OCI-LY7 (cell line): ENCODE data around the gene NAV2. TPM values are rescaled to one million over a fixed set of nuclear protein-coding genes. Genes with fewer than 3 reads are reported as not detected.

Source experiments
- BruUV-seq: library from RNA; stranded (reverse); fragments of 400-500 nt; replicated peaks from 2 replicates; lab custom pipeline; 2021; lab: Mats Ljungman, UMichigan
- CTCF ChIA-PET: fragments of 300-600 bp; sonication (Branson Sonifier 250); formaldehyde crosslinking; loops from one replicate; lab custom pipeline; 2022; ENCODE audit warnings: antibody characterized with exemption; ENCODE audit not compliant: unreplicated experiment; lab: Charles Lee
- POLR2A ChIA-PET: fragments of 300-600 bp; sonication (Branson Sonifier 250); formaldehyde crosslinking; loops from one replicate; lab custom pipeline; 2022; ENCODE audit warnings: antibody characterized with exemption; lab: Charles Lee
- DNase-seq: peaks from one replicate; pipeline ENCODE4 v3.0.0-alpha.2; 2015; ENCODE audit warnings: low spot score
- H2AFZ ChIP-seq: fragments of 200-600 bp; sonication (generic), shearing (Covaris generic); 2 replicates; pipeline ENCODE4 v1.6.1; 2014; ENCODE audit warnings: mild to moderate bottlenecking, antibody characterized with exemption, low read length, moderate library complexity
- H3K27ac ChIP-seq: fragments of 200-600 bp; sonication (generic); 2 replicates; pipeline ENCODE4 v1.5.1; 2014; ENCODE audit warnings: mixed run types, low read depth, mild to moderate bottlenecking, moderate library complexity, low read length, inconsistent platforms; ENCODE audit not compliant: poor library complexity, severe bottlenecking
- H3K36me3 ChIP-seq: fragments of 200-600 bp; sonication (generic); 2 replicates; pipeline ENCODE4 v1.6.1; 2014; ENCODE audit warnings: mild to moderate bottlenecking, antibody characterized with exemption, low read length, moderate library complexity, mixed read lengths; ENCODE audit not compliant: insufficient read depth
- H3K4me1 ChIP-seq: fragments of 200-600 bp; sonication (generic); 2 replicates; pipeline ENCODE4 v1.5.1; 2014; ENCODE audit warnings: mild to moderate bottlenecking, low read length; ENCODE audit not compliant: insufficient read depth, poor library complexity, severe bottlenecking
- H3K4me2 ChIP-seq: fragments of 200-600 bp; sonication (generic); 2 replicates; pipeline ENCODE4 v1.6.1; 2014; ENCODE audit warnings: mild to moderate bottlenecking, low read length
- H3K4me3 ChIP-seq: fragments of 200-600 bp; sonication (generic); 2 replicates; pipeline ENCODE4 v1.5.1; 2014; ENCODE audit warnings: mild to moderate bottlenecking, low read depth, low read length; ENCODE audit not compliant: poor library complexity, severe bottlenecking
- H3K79me2 ChIP-seq: fragments of 200-600 bp; sonication (generic); 2 replicates; pipeline ENCODE4 v1.6.1; 2016; ENCODE audit warnings: low read depth, mild to moderate bottlenecking, low read length, moderate library complexity, mixed read lengths; ENCODE audit not compliant: insufficient read depth
- H3K9me2 ChIP-seq: fragments of 200-600 bp; sonication (generic); 2 replicates; pipeline ENCODE4 v1.6.1; 2016; ENCODE audit warnings: mild to moderate bottlenecking, low read length, mixed read lengths; ENCODE audit not compliant: insufficient read depth
- H3K9me3 ChIP-seq: fragments of 200-600 bp; sonication (generic); 2 replicates; pipeline ENCODE4 v1.6.1; 2014; ENCODE audit warnings: mild to moderate bottlenecking, mixed run types, low read length, mixed read lengths
- H4K20me1 ChIP-seq: fragments of 200-600 bp; sonication (generic); 2 replicates; pipeline ENCODE4 v1.6.1; 2014; ENCODE audit warnings: mild to moderate bottlenecking, antibody characterized with exemption, low read length, moderate library complexity, mixed read lengths; ENCODE audit not compliant: insufficient read depth
- EZH2phosphoT487 ChIP-seq: fragments of 200-600 bp; sonication (generic); IDR thresholded peaks from 2 replicates; pipeline ENCODE4 v1.6.1; 2018; ENCODE audit warnings: low read depth, borderline replicate concordance, mild to moderate bottlenecking, mixed run types, antibody characterized with exemption, low read length, moderate library complexity, mixed read lengths
- intact Hi-C: fragments of 100-400 bp; cut with micrococcal nuclease; formaldehyde crosslinking; loops from one replicate; pipeline ENCODE4 v1.10.0; 2022; ENCODE audit not compliant: unreplicated experiment
- total RNA-seq, 2 experiments: library from RNA; depleted of rRNA in 1 of 2; stranded (reverse); fragments of >200 nt in 1 of 2; shearing (Covaris generic) in 1 of 2; gene quantifications; 2 replicates each; pipeline ENCODE4 v1.2.3, GENCODE V29; 2014 to 2022
- TF ChIP-seq, protein P1 (sequence below): fragments of 200-600 bp; sonication (generic); conservative IDR thresholded peaks from 2 replicates; pipeline ENCODE4 v1.5.1; 2014; ENCODE audit warnings: mild to moderate bottlenecking, antibody characterized with exemption, low read length, moderate library complexity, mixed read lengths

NAV2 gene
- total RNA-seq, 2 experiments from 2014 or later: 0.06 to 0.68 TPM

DNA sequence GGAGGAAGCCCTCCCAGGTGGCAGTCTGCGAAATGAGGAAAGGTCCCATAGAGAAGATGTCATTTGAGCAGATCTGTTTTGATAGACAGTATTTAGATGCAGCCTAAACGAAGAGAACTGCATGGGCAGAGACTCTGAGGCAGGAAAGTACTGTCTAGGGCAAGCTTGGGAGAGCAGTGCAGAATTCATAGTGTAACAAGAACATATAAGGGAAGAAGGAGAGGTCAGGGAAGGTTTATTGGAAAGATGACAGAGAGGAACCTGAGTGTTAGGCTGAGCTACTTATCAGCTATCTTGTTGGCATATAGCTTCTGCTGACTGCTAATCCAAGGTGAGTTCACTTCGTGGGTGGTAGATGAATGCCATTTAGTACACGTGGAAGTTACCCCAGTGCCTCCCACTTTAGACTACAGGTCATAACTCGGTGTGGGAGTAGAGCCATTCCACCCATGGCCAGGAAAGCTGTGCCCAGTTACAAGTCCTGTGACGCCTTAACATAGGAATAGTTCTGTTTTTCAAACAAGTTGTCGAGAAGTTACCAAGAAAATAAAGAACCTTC, 348.1 kb downstream of the NAV2 start:
- TF ChIP-seq EZH2phosphoT487: no peak
- TF ChIP-seq, protein P1, sequence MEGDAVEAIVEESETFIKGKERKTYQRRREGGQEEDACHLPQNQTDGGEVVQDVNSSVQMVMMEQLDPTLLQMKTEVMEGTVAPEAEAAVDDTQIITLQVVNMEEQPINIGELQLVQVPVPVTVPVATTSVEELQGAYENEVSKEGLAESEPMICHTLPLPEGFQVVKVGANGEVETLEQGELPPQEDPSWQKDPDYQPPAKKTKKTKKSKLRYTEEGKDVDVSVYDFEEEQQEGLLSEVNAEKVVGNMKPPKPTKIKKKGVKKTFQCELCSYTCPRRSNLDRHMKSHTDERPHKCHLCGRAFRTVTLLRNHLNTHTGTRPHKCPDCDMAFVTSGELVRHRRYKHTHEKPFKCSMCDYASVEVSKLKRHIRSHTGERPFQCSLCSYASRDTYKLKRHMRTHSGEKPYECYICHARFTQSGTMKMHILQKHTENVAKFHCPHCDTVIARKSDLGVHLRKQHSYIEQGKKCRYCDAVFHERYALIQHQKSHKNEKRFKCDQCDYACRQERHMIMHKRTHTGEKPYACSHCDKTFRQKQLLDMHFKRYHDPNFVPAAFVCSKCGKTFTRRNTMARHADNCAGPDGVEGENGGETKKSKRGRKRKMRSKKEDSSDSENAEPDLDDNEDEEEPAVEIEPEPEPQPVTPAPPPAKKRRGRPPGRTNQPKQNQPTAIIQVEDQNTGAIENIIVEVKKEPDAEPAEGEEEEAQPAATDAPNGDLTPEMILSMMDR: no peak
- CTCF ChIA-PET: no interaction called here
- H2AFZ ChIP-seq: no peak overlapping the region
- H3K9me2 ChIP-seq: no peaks in the 10 kb centered on the region
- no peak overlapping the region for H3K4me2 ChIP-seq
- intact Hi-C loops: no loop called here
- H3K4me1 ChIP-seq: no peaks in the 10 kb centered on the region
- no TSS peak for BruUV-seq
- POLR2A ChIA-PET: interaction anchor here (0.6 kb wide), 1 partner anchor 51 kb away, joined by 4 read pairs; no protein-coding TSS in a partner anchor
- H3K4me3 ChIP-seq: no peak overlapping the region
- H4K20me1 ChIP-seq: no peaks in the 10 kb centered on the region
- H3K9me3 ChIP-seq: no peaks in the 10 kb centered on the region
- H3K36me3 ChIP-seq: no peaks in the 10 kb centered on the region
- no peak for DNase-seq
- no peak overlapping the region for H3K27ac ChIP-seq
- H3K79me2 ChIP-seq: no peaks in the 10 kb centered on the region

DNA sequence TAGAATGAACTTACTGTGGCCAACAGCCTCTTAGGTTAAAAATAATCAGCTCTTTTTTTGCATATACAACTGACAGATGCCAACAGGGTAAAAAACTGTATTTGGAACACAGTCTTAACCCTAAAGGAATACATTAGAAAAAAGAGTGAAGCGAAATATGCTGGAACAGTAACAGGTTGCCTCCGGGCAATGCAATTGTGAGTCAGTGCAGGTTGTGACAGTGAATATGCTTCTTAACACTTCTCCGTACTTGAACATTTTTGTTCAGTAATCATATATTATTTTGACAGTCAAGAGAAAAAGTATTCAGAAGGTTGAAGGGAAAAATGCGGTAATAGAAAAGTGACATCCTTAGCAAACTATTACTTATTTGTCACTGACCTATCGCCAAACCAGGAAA, 349.1 kb downstream of the NAV2 start:
- H3K9me3 ChIP-seq: no peaks in the 10 kb centered on the region
- H3K36me3 ChIP-seq: no peaks in the 10 kb centered on the region
- H3K4me3 ChIP-seq: no peak overlapping the region
- intact Hi-C loops: no loop called here
- TF ChIP-seq, protein P1: no peak
- TF ChIP-seq EZH2phosphoT487: no peak
- no peaks in the 10 kb centered on the region for H3K4me1 ChIP-seq
- H2AFZ ChIP-seq: no peak overlapping the region
- no TSS peak for BruUV-seq
- H3K4me2 ChIP-seq: no peak overlapping the region
- H3K79me2 ChIP-seq: no peaks in the 10 kb centered on the region
- H3K9me2 ChIP-seq: no peaks in the 10 kb centered on the region
- no peak for DNase-seq
- POLR2A ChIA-PET: interaction anchor here (0.7 kb wide), 1 partner anchor 1137 kb away, joined by 3 read pairs; no protein-coding TSS in a partner anchor
- CTCF ChIA-PET: no interaction called here
- no peaks in the 10 kb centered on the region for H4K20me1 ChIP-seq
- no peak overlapping the region for H3K27ac ChIP-seq

DNA sequence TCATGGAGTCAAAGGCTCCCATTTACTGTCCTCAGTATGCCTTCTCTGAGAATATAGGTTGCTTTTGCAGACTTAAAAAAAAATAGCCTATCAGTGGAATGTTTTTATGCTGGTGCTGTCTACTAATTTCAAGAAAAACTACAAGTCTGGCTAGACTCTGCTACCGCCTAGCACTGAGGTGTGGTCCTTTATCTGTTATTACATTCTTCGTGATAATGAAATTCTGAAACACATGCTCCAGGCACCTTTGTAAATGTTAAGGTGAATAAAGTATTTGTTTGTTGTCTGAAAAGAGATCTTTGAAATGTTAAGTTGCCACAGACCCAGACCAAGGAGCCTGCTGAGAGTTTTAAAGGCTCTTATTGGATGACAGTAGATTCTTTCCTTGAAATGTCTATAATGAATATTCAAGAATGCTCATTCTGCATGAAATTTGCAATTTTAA, 352.3 kb downstream of the NAV2 start:
- intact Hi-C loops: no loop called here
- no TSS peak for BruUV-seq
- no peak overlapping the region for H3K4me3 ChIP-seq
- no peak overlapping the region for H3K4me2 ChIP-seq
- H3K9me3 ChIP-seq: no peaks in the 10 kb centered on the region
- H3K79me2 ChIP-seq: no peaks in the 10 kb centered on the region
- no peaks in the 10 kb centered on the region for H3K4me1 ChIP-seq
- H3K27ac ChIP-seq: no peak overlapping the region
- H2AFZ ChIP-seq: no peak overlapping the region
- ChIA-PET POLR2A (no interaction called here), CTCF (no interaction called here)
- H3K9me2 ChIP-seq: no peaks in the 10 kb centered on the region
- H4K20me1 ChIP-seq: no peaks in the 10 kb centered on the region
- no peak for DNase-seq
- TF ChIP-seq, protein P1: no peak
- no peak for TF ChIP-seq EZH2phosphoT487
- no peaks in the 10 kb centered on the region for H3K36me3 ChIP-seq
